ENCODE data around the gene PRPSAP1.

DNA sequence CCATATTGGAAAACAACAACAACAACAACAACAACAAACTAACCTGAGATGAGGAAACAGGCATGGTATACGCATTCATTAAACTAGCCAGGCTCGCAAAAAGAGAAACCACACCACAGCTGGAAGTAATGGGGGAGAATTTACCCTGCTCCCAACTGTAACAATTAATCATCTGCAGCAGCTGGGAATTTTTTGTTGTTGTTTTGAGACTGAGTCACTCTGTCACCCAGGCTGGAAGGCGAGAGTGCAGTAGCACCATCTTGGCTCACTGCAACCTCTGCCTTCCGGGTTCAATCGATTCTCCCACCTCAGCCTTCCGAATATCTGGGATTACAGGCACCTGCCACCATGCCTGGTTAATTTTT, 16.3 kb downstream of the PRPSAP1 start:
- no peak for TF ChIP-seq POLR2A (IDR thresholded peaks at IDR 0.05)
- TF ChIP-seq, protein P1, sequence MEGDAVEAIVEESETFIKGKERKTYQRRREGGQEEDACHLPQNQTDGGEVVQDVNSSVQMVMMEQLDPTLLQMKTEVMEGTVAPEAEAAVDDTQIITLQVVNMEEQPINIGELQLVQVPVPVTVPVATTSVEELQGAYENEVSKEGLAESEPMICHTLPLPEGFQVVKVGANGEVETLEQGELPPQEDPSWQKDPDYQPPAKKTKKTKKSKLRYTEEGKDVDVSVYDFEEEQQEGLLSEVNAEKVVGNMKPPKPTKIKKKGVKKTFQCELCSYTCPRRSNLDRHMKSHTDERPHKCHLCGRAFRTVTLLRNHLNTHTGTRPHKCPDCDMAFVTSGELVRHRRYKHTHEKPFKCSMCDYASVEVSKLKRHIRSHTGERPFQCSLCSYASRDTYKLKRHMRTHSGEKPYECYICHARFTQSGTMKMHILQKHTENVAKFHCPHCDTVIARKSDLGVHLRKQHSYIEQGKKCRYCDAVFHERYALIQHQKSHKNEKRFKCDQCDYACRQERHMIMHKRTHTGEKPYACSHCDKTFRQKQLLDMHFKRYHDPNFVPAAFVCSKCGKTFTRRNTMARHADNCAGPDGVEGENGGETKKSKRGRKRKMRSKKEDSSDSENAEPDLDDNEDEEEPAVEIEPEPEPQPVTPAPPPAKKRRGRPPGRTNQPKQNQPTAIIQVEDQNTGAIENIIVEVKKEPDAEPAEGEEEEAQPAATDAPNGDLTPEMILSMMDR (IDR thresholded peaks at IDR 0.05 in 4 of 5, conservative IDR thresholded peaks at IDR 0.05 in 1 of 5) = no peak
